ENCODE measurements around the gene CSHL1. TPM values are rescaled to one million over a fixed set of nuclear protein-coding genes. Genes with fewer than 3 reads are reported as not detected.
"Not testable (repeated sequence)": the region's sequence is repeated elsewhere in the genome, so short reads cannot be mapped to it uniquely, and the experiment has no call there.

CSHL1 gene
- total RNA-seq, 4 donors from 2014 or later = not detected

- H3K4me3 ChIP-seq; H3K27me3 ChIP-seq; H3K36me3 ChIP-seq; H3K4me1 ChIP-seq; H3K27ac ChIP-seq; DNase-seq (ENCODE audit: low spot score in 2 of 2); H3K9me3 ChIP-seq: not testable (repeated sequence)
- 82 to 100% methylated on average over 6 to 9 of the region's 10 CpGs for WGBS, 2 donors
These were observed 16.2 kb downstream of the CSHL1 start for GRCh38 chr17:63894821-63895220.

GRCh38 chr17:63894021-63894420, 17.0 kb downstream of the CSHL1 start:
- WGBS, 2 donors = 58 to 60% methylated on average over 2 to 3 of the region's 3 CpGs
- not testable (repeated sequence) for H3K4me1 ChIP-seq; H3K36me3 ChIP-seq; H3K9me3 ChIP-seq; H3K27me3 ChIP-seq; H3K4me3 ChIP-seq; H3K27ac ChIP-seq; DNase-seq (ENCODE audit: low spot score in 2 of 2)

GRCh38 chr17:63892316-63893037, 18.6 kb downstream of the CSHL1 start:
- not testable (repeated sequence) for H3K9me3 ChIP-seq; DNase-seq (ENCODE audit: low spot score in 2 of 2); H3K36me3 ChIP-seq; H3K4me3 ChIP-seq; H3K4me1 ChIP-seq; H3K27me3 ChIP-seq; H3K27ac ChIP-seq
- 59 to 68% methylated on average over 11 of the region's 11 CpGs for WGBS, 2 donors

- H3K4me1 ChIP-seq, H3K27me3 ChIP-seq, H3K9me3 ChIP-seq, H3K4me3 ChIP-seq, H3K36me3 ChIP-seq, H3K27ac ChIP-seq: not testable (repeated sequence)
- peak; percentile 27 to 41 (median 31) for TF ChIP-seq CTCF (IDR thresholded peaks at IDR 0.05)
- 29 to 36% methylated on average over 12 of the region's 13 CpGs for WGBS, 2 donors
- peak in 1 of 2 donors; percentile 50 for DNase-seq (ENCODE audit: low spot score in 2 of 2)
These were observed 21.8 kb downstream of the CSHL1 start for GRCh38 chr17:63889026-63889848.

- not testable (repeated sequence) for DNase-seq (ENCODE audit: low spot score in 2 of 2); H3K27me3 ChIP-seq; H3K4me3 ChIP-seq; H3K36me3 ChIP-seq; H3K27ac ChIP-seq; H3K4me1 ChIP-seq; H3K9me3 ChIP-seq
- WGBS, 2 donors = 85 to 92% methylated on average over 10 of the region's 11 CpGs
These were observed 25.9 kb downstream of the CSHL1 start for GRCh38 chr17:63885119-63885518.

GRCh38 chr17:63882626-63883126, 28.4 kb downstream of the CSHL1 start:
- H3K4me3 ChIP-seq; DNase-seq (ENCODE audit: low spot score in 2 of 2): not testable (repeated sequence)
- WGBS, 2 donors = 72 to 84% methylated on average over 9 of the region's 9 CpGs

GRCh38 chr17:63881935-63882601, 29.0 kb downstream of the CSHL1 start, which contains the start of gene GH2:
GH2 (minus strand) TSS chr17:63881944; CDS start chr17:63881801, 143 bp downstream.
- peak in 1 of 2 donors; percentile 67 for DNase-seq (ENCODE audit: low spot score in 2 of 2)
- Histone ChIP-seq H3K4me1 (no peaks in the 10 kb centered on the region), H3K27ac (no peak within 1 kb of the TSS), H3K36me3 (no peaks in the 10 kb centered on the region), H3K4me3 (no peak within 1 kb of the TSS), H3K9me3 (no peaks in the 10 kb centered on the region), H3K27me3 (no peaks in the 10 kb centered on the region)
- TF ChIP-seq CTCF (IDR thresholded peaks at IDR 0.05) = peak in 4 of 5 experiments; percentile 21 to 64 (median 58)
- no peak for TF ChIP-seq EP300 (IDR thresholded peaks at IDR 0.05)
- TF ChIP-seq POLR2A (IDR thresholded peaks at IDR 0.05) = no peak
- WGBS, 2 donors = 29 to 37% methylated on average over 15 of the region's 15 CpGs

More at GRCh38 chr17:63882626-63883126, 28.4 kb downstream of the CSHL1 start:
- not testable (repeated sequence) for H3K27me3 ChIP-seq, H3K27ac ChIP-seq, H3K9me3 ChIP-seq, H3K4me1 ChIP-seq, H3K36me3 ChIP-seq

GRCh38 chr17:63881337-63881736, 29.7 kb downstream of the CSHL1 start:
- H3K36me3 ChIP-seq; H3K9me3 ChIP-seq; H3K4me1 ChIP-seq; H3K27ac ChIP-seq; H3K4me3 ChIP-seq; DNase-seq (ENCODE audit: low spot score in 2 of 2); H3K27me3 ChIP-seq: not testable (repeated sequence)
- WGBS, 2 donors = 43 to 48% methylated on average over 11 of the region's 11 CpGs
